ENCODE measurements around the gene ANKRD35.
"Not testable (repeated sequence)": the region's sequence is repeated elsewhere in the genome, so short reads cannot be mapped to it uniquely, and the experiment has no call there.

The ANKRD35 gene

DNA sequence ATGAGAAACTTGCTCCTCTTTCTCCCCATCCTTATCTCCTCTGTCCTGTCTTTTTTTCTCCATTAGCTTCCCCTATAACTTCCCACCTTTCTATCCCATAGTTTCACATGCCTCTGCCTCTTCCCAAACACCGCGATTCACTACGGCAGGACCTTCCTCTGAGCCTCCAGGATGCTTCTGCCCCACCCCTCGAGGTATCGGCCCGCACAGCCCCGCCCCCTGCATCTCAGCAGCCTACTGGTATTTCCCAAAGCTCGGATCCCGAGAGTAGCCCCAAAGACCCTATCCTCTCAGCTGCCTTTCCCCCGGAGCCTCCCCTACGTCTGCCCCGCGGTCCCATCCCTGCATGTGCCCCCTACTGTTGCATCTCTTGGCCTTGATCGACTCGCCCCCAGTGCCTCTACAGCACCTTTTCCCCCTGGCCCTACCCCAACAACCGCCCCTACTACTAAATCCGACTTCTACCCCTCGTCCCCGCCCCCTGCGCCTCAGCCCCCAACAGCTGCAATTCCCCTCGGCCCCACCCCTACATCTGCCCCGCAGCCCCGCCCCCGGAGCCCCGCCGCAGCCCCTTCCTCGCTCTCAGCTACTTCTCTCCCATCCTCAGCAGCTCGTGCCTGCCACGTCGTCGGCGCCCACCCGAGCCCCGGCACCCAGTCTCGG is 27.3 kb downstream of the ANKRD35 start:
- peak; percentile 16 for DNase-seq (ENCODE audit: low spot score)

DNA sequence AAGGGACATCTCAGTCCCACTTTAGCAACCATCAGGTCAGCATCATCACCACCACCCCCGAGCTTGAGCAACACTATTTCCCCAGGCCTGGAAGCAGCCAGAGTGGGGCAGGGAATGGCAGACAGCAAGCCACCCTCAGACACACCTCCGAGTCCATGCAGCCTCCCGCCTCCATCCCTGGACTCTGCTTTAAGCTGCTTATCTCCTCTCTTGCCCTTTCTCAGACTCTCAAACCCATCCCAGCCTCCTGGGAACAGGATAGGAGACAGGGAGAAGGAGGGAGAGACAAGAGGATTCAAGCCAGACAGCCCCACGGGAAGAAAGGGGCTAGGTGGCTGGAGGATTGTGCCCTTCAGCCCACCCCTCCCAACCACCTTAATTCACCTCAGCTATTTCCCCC is 28.5 kb downstream of the ANKRD35 start:
- DNase-seq (ENCODE audit: low spot score), result no peak

GRCh38 chr1:145855426-145855948 is 30.2 kb downstream of the ANKRD35 start:
- DNase-seq (ENCODE audit: low spot score), result no peak

- DNase-seq (ENCODE audit: low spot score), result no peak
Measured at GRCh38 chr1:145849356-145850160, 36.1 kb downstream of the ANKRD35 start.

GRCh38 chr1:145847827-145848226 is 37.8 kb downstream of the ANKRD35 start:
- DNase-seq (ENCODE audit: low spot score), result no peak

GRCh38 chr1:145846201-145846612 is 39.5 kb downstream of the ANKRD35 start:
- DNase-seq (ENCODE audit: low spot score), result peak; percentile 16

- peak; percentile 60 for DNase-seq (ENCODE audit: low spot score)
Measured at GRCh38 chr1:145845514-145846161, 40.0 kb downstream of the ANKRD35 start, which contains the start of gene NUDT17. Gene NUDT17 (plus strand): TSS chr1:145845630. CDS start chr1:145845641, 11 bp downstream.

DNA sequence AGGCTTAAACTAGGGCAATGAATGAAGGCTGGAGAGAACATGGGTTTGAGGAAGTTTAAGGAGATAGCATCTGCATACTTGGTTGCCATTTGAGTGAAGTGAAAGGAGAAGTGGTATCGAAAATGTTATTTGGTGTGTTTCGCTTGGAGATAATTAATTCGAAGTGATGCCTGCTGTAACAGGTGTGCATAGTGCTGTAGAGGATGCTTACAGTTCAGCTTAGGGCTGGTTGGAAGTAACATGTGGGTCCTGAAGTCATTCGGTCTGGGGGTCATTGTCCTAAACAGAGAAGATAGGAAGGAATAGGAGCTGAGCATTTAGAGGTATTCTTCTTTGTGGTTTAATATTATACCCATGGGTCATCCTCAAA is 40.5 kb downstream of the ANKRD35 start:
- peak; percentile 21 for DNase-seq (ENCODE audit: low spot score)

- DNase-seq (ENCODE audit: low spot score), result no peak
Measured at GRCh38 chr1:145843031-145843430, 42.6 kb downstream of the ANKRD35 start.

- DNase-seq (ENCODE audit: low spot score), result no peak
Measured at GRCh38 chr1:145837656-145838055, 48.0 kb downstream of the ANKRD35 start.

DNA sequence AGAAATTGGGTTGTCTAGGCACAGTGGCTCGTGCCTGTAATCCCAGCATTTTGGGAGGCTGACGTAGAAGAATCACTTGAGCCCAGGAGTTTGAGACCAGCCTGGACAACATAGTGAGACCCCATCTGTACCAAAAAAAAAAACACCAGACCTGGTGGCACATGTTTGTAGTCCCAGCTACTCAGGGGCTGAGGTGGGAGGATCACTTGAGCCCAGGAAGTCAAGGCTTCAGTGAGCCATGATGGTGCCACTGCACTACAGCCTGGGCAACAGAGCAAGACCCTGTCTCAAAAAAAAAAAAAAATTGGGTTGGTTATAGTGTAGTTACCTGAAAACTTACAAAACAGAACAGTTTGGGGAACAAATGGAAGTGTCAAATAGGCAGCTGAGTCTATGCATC is 54.9 kb downstream of the ANKRD35 start:
- DNase-seq (ENCODE audit: low spot score), result not testable (repeated sequence)

GRCh38 chr1:145828367-145829026 is 57.2 kb downstream of the ANKRD35 start:
- DNase-seq (ENCODE audit: low spot score), result no peak

- no peak for DNase-seq (ENCODE audit: low spot score)
Measured at GRCh38 chr1:145827966-145828365, 57.7 kb downstream of the ANKRD35 start.

GRCh38 chr1:145826030-145826429 is 59.6 kb downstream of the ANKRD35 start:
- peak; percentile 21 for DNase-seq (ENCODE audit: low spot score)

DNA sequence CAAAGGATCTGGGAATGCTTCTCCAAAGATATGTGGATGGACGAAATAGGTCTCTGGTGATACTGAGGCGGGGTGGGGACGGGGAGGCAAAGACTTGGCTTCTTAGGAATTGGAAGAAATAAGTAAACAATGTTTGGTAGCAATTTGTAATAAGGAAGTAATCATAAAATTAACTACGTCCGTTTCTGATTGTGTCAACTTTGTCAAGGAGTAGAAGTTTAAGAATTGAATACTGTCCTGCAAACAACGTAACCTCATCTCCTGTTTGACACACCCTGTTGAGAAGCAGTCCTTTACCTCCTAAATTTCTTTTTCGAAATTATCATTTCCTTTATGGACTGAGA is 61.2 kb downstream of the ANKRD35 start:
- no peak for DNase-seq (ENCODE audit: low spot score)

- DNase-seq (ENCODE audit: low spot score), result peak; percentile 68
Measured at GRCh38 chr1:145823565-145824498, 61.8 kb downstream of the ANKRD35 start, which contains the start of the genes POLR3C and RNF115. Gene POLR3C (plus strand): TSS chr1:145824200. CDS start chr1:145825777, 1,577 bp downstream. Gene RNF115 (minus strand): TSS chr1:145824095. CDS start chr1:145823873, 222 bp downstream.

DNA sequence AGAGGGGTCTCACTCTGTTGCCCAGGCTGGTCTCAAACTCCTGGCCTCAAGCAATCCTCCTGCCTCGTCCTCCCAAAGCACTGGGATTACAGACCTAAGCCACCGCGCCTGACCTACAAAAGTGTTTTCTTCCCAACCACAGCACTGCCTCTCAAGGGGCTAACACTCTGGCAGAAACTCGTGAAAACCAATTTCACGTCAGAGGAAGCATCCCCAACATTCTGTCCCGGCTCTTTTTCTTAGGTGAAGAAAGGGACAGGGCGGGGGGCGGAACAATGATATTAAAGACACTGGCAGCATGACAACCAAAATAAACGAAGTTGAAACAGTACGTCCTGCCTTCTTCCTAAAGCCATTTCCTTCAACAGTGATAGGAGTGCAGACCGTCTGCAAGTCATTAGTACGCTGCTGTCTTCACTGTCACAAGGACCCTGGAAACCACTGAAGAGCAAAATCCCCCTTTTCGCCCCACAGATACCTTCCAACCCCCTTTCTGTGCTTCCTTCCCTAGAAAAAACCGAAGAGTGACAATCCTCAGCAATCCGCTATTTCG is 62.8 kb downstream of the ANKRD35 start:
- DNase-seq (ENCODE audit: low spot score), result not testable (repeated sequence)

DNA sequence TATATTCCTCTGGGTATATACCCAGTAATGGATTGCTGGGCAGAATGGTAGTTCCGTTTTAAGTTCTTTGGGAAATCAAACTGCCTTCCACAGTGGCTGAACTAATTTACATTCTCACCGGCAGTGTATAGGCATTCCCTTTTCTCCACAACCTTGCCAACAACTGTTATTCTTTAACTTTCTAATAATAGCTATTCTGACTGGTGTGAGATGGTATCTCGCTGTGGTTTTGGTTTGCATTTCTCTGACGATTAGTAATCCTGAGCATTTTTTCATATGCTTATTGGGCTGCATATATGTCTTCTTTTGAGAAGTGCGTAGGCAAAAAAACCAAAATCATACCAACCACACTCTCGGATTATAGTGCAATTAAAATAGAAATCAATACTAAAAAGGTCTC is 67.6 kb downstream of the ANKRD35 start:
- DNase-seq (ENCODE audit: low spot score), result not testable (repeated sequence)

Data from kidney capillary endothelial cell (primary cell).